H1 (cell line): ENCODE measurements around the gene TBC1D22A. TPM values are rescaled to one million over a fixed set of nuclear protein-coding genes. Genes with fewer than 3 reads are reported as not detected.

Experiments
- CHD7 ChIP-seq: fragments of 300-600 bp; sonication (generic); IDR thresholded peaks from 2 replicates; pipeline ENCODE4 v1.7.1; 2012; ENCODE audit warnings: low read length, moderate library complexity, mild to moderate bottlenecking, inconsistent platforms; ENCODE audit not compliant: insufficient replicate concordance
- GTF2F1 ChIP-seq: IDR thresholded peaks from 2 replicates; pipeline ENCODE4 v1.6.1; 2012; ENCODE audit warnings: low read depth, low read length, improper control_type of control experiment, borderline replicate concordance
- SP2 ChIP-seq: IDR thresholded peaks from 2 replicates; pipeline ENCODE4 v1.6.1; 2012; ENCODE audit warnings: mild to moderate bottlenecking, low read length, inconsistent platforms
- polyA plus RNA-seq, 7 experiments: library from polyadenylated mRNA; depleted of rRNA in 3 of 7; stranded (reverse) in 5 of 7; unstranded in 2 of 7; fragments of >200 nt in 5 of 7; fragments of 200-250 nt in 2 of 7; gene quantifications; 1 replicate in 5 of 7; 2 replicates in 1 of 7; 4 replicates in 1 of 7; pipeline versions ENCODE4 v1.2.1 to v1.2.3, GENCODE V29; 2011 to 2013; ENCODE audit warnings: missing spikeins in 2 of 7, mixed read lengths in 2 of 7
- total RNA-seq: library from RNA; stranded (reverse); fragmentation: NEBNext Ultra II Directional; extraction: Animal tissue kit (Norgen Biotek cat#: 25700); gene quantifications from 2 replicates; pipeline ENCODE4 v1.2.1, GENCODE V29; 2021

Gene TBC1D22A
- total and polyA plus RNA-seq, 2 of the 8 experiments (the other 6 are each of a cell fraction or from before 2014, with no cell fraction given): 11.9 to 18.4 TPM

GRCh38 chr22:46982635-46983034 is 220.2 kb downstream of the TBC1D22A start (continued):
- no peak for TF ChIP-seq CHD7
- no peak for TF ChIP-seq SP2
- no peak for TF ChIP-seq GTF2F1
- TF ChIP-seq, all 59 proteins: peak for 0
